22Rv1 (cell line): ENCODE data around the gene MORC2.

Source experiments
- H3K27ac ChIP-seq: fragments of 450-650 bp; 2 replicates; pipeline ENCODE4 v1.5.1; 2017
- CTCF ChIP-seq: fragments of 450-650 bp; IDR thresholded peaks from 2 replicates; pipeline ENCODE4 v1.5.1; 2017; ENCODE audit warnings: mild to moderate bottlenecking
- ZFX ChIP-seq: fragments of 450-650 bp; IDR thresholded peaks from 2 replicates; pipeline ENCODE4 v1.6.1; 2017; ENCODE audit warnings: antibody characterized with exemption, borderline replicate concordance

MORC2 gene

DNA sequence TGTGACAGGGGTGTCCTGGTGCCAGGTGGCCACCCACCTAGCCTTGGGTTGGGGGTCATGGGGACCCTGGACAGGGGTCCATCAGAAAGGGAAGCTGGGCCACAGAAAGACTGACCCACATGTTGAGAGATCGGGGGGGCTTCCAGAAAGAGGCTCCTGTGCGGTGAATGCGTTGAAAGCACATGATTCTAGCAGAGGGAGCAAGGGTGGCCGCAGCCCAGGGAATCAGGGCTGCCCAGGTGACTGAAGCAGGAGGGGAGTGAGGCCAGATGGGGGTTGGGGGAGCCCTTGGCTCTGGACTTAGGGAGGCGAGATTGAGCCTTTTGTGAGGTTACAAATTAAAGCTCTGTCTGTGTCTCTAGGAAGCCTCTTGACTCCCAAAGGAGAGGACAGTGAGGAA is 80.7 kb downstream of the MORC2 start:
- no peak for TF ChIP-seq ZFX
- no peak for TF ChIP-seq CTCF
- H3K27ac ChIP-seq = no peak overlapping the region

GRCh38 chr22:30887453-30887852 is 81.1 kb downstream of the MORC2 start:
- no peak overlapping the region for H3K27ac ChIP-seq
- TF ChIP-seq ZFX (no peak), CTCF (no peak)

DNA sequence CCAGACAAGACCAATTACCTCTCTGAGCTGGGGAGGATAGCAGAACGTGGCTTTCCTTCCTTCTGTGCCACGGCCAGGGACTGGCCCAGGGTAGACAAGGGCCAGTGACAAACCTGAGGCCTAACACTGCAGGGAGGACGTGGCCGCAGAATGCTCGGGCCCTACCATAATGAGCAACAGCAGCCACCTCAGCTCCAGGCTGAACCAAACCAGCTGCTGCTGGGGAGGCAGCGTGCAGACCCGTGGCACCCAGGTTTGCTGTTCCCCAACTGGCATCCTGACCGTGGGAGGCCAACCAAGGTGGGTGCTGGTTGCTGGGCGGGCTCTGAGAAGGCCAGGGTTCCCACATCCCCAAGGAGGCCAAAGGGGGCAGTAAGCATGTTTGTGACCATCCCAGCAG is 83.0 kb downstream of the MORC2 start:
- TF ChIP-seq CTCF = no peak
- no peak for TF ChIP-seq ZFX
- no peak overlapping the region for H3K27ac ChIP-seq

DNA sequence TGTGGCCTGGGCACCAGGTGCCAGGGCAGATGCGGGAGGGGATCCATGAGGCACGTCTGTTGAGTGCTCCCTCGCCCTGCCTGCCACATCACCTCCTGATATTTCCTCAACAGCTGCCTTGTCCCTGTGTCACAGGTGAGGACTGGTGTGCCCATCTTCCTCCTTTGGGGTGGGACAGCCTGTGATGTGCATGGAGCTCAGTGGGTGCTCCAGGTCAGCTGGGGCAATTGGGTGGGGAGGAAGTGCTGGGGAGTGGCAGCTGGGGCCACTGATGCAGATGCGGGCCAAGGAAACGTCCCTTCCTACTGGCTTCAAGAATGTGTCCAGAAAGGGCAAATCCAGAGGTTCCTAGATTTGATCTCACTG is 83.6 kb downstream of the MORC2 start:
- no peak overlapping the region for H3K27ac ChIP-seq
- TF ChIP-seq CTCF = no peak
- no peak for TF ChIP-seq ZFX

DNA sequence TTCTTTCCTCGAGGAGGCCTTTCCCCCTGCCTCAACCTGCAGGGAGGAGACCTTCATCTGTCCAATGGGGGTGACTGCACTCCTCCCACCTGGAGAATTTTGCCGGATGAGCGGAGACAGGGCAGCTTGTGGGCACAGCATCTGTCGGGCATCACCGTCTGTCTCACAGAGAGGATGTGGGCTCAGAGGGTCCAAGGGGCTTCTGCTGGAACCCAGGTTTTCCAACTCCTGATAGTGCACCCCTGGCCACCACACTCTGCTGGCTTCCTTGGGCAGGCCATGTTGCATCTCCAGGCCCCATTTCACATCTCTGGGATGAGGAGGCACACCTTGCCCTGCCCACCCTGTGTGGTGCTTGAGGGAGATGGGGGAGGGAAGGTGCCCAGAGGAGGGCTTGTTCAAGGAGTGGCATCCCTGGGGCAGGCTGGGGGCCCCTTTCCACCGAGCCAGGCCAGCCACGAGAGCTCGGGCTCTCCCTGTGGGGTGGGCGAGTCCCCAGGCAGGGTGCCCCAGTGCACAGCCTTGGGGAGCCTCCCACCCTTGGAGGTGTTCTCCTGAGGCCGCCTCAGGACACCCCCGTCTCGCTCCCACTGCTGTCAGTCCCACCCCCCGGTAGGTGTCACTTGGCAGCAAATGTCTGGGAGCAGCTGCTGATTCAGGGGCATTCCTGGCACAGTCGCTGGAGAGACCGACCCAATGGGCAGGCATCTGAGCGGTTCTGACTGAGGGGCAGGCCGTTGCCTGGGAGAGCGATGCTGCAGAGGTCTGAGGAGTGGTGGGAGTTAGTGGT is 84.2 kb downstream of the MORC2 start:
- no peak for TF ChIP-seq CTCF
- no peak for TF ChIP-seq ZFX
- no peak overlapping the region for H3K27ac ChIP-seq

DNA sequence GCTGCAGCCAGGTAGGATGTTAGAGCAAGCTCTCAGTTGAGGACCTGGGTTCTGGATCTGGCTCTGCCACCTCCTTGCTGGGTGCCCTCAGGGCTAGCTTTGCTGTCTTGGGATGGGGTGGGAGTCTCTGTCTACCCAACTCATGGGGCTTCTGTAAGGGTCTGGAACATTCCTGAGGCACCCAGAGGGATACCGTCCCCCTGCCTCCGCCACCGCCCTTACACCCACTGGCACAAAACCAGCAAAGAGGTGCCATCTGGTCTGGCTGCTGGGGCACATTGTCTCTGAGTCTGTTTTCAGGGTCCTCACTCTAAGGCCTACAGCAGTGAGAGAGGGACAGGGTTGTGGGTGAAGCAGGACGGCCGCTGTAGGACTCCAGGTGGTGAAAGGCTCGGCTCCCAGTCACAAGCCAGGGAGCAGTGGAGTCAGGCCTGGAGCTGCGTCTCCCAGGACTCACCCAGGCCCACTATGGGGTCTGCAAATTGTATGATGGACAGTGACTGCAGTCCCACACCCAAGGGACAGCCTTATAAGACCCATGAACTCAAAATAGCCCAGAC is 84.9 kb downstream of the MORC2 start:
- no peak overlapping the region for H3K27ac ChIP-seq
- no peak for TF ChIP-seq ZFX
- TF ChIP-seq CTCF = no peak

- TF ChIP-seq ZFX (no peak), CTCF (no peak)
- no peak overlapping the region for H3K27ac ChIP-seq
Measured at GRCh38 chr22:30882974-30883533, 85.5 kb downstream of the MORC2 start.
